GM21737 (cell line): ENCODE data around the gene MID1.

ENCODE experiments used
- ATAC-seq: cut with Tn5 transposase; IDR thresholded peaks from one replicate; pipeline ENCODE4 v1.9.1; 2021; ENCODE audit warnings: mild to moderate bottlenecking, moderate library complexity; ENCODE audit not compliant: unreplicated experiment

MID1 gene

GRCh38 chrX:10450229-10450958, 170.0 kb downstream of the MID1 start:
- no peak for ATAC-seq

- no peak for ATAC-seq
These were observed 172.7 kb downstream of the MID1 start for GRCh38 chrX:10447564-10448214.

- ATAC-seq = no peak
These were observed 176.2 kb downstream of the MID1 start for GRCh38 chrX:10444204-10444603.

GRCh38 chrX:10441464-10441863, 178.9 kb downstream of the MID1 start:
- ATAC-seq = no peak

- ATAC-seq = no peak
These were observed 187.0 kb downstream of the MID1 start for GRCh38 chrX:10433296-10433965.

GRCh38 chrX:10429908-10430307, 190.5 kb downstream of the MID1 start:
- no peak for ATAC-seq

GRCh38 chrX:10427249-10427648, 193.1 kb downstream of the MID1 start:
- no peak for ATAC-seq

- ATAC-seq = no peak
These were observed 196.7 kb downstream of the MID1 start for GRCh38 chrX:10423716-10424115.

GRCh38 chrX:10420134-10420533, 200.3 kb downstream of the MID1 start:
- ATAC-seq = no peak

GRCh38 chrX:10416424-10416823, 204.0 kb downstream of the MID1 start:
- ATAC-seq = no peak

- no peak for ATAC-seq
These were observed 204.9 kb downstream of the MID1 start for GRCh38 chrX:10415306-10416001.

GRCh38 chrX:10414862-10415261, 205.5 kb downstream of the MID1 start:
- ATAC-seq = no peak

GRCh38 chrX:10414156-10414824, 206.1 kb downstream of the MID1 start:
- no peak for ATAC-seq

- no peak for ATAC-seq
These were observed 215.9 kb downstream of the MID1 start for GRCh38 chrX:10404436-10404835.

GRCh38 chrX:10401239-10401638, 219.1 kb downstream of the MID1 start:
- ATAC-seq = no peak

- no peak for ATAC-seq
These were observed 221.2 kb downstream of the MID1 start for GRCh38 chrX:10399043-10399741.

- no peak for ATAC-seq
These were observed 222.2 kb downstream of the MID1 start for GRCh38 chrX:10398215-10398614.

- no peak for ATAC-seq
These were observed 223.0 kb downstream of the MID1 start for GRCh38 chrX:10397349-10397748.

- ATAC-seq = no peak
These were observed 224.7 kb downstream of the MID1 start for GRCh38 chrX:10395643-10396042.
